Measurements from ENCODE around the gene YIF1A. TPM values are rescaled to one million over a fixed set of nuclear protein-coding genes. Genes with fewer than 3 reads are reported as not detected.

YIF1A gene
- total and polyA plus RNA-seq, 2 donors (not counting 3 experiments of a cell fraction or from before 2014, with no cell fraction given), result 104 to 271 TPM

- Histone ChIP-seq H3K79me2 (ENCODE audit: control insufficient read depth, insufficient read depth, low read length) (peaks cover 4% of the 10 kb centered on the region), H3K27ac (ENCODE audit: insufficient read depth, low read depth, low read length) (no peak overlapping the region), H3K4me3 (replicated peaks in 1 of 3; ENCODE audit: insufficient read depth in 1 of 3, low read depth in 1 of 3, low read length in 3 of 3) (no peak overlapping the region), H3K4me2 (ENCODE audit: insufficient read depth, low read length) (no peak overlapping the region), H3K9me1 (replicated peaks; ENCODE audit: control insufficient read depth, extremely low read depth, insufficient read depth, low read length) (no peaks in the 10 kb centered on the region), H3K9me3 (replicated peaks; ENCODE audit: control insufficient read depth, insufficient read depth, low read length) (no peaks in the 10 kb centered on the region), H3K4me1 (ENCODE audit: control insufficient read depth, extremely low read depth, insufficient read depth, low read length) (peaks cover under 1% of the 10 kb centered on the region), H4K20me1 (replicated peaks; ENCODE audit: control insufficient read depth, extremely low read depth, insufficient read depth, low read length) (no peaks in the 10 kb centered on the region), H3K36me3 (ENCODE audit: control insufficient read depth in 2 of 2, extremely low read depth in 1 of 2, insufficient read depth in 2 of 2, low read length in 2 of 2) (peaks cover 0 to 7% of the 10 kb centered on the region in 2 experiments), H3K9ac (replicated peaks; ENCODE audit: extremely low read depth, insufficient read depth, low read length) (no peak overlapping the region), H3K27me3 (ENCODE audit: control insufficient read depth in 2 of 2, insufficient read depth in 2 of 2, low read length in 2 of 2) (peaks cover 0 to 4% of the 10 kb centered on the region in 2 experiments), H2AFZ (ENCODE audit: low read depth, low read length) (no peak overlapping the region)
- TF ChIP-seq JUN (IDR thresholded peaks at IDR 0.05; ENCODE audit: borderline replicate concordance, insufficient read depth, insufficient read length, low read depth) (no peak), POLR2AphosphoS5 (IDR thresholded peaks at IDR 0.05; ENCODE audit: insufficient read depth, low read depth, low read length) (peak; percentile 84), MYC (IDR thresholded peaks at IDR 0.05; ENCODE audit: low read depth, low read length) (no peak), FOS (IDR thresholded peaks at IDR 0.05; ENCODE audit: borderline replicate concordance, insufficient read depth, low read length) (no peak), GATA2 (IDR thresholded peaks at IDR 0.05; ENCODE audit: insufficient read depth, insufficient read length, low read depth, low read length) (no peak), POLR2A (IDR thresholded peaks at IDR 0.05; ENCODE audit: low read depth, low read length) (peak; percentile 74), EZH2 (IDR thresholded peaks at IDR 0.05; ENCODE audit: borderline replicate concordance, low read depth, low read length, severe bottlenecking) (no peak), CTCF (IDR thresholded peaks at IDR 0.05; ENCODE audit: extremely low read depth in 1 of 2, insufficient read depth in 1 of 2, low read depth in 1 of 2, low read length in 2 of 2) (peak; percentile 98 to 100)
- TF ChIP-seq, protein P1, sequence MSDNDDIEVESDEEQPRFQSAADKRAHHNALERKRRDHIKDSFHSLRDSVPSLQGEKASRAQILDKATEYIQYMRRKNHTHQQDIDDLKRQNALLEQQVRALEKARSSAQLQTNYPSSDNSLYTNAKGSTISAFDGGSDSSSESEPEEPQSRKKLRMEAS (IDR thresholded peaks at IDR 0.05; ENCODE audit: insufficient read depth, insufficient read length), result peak; percentile 88
- POLR2A ChIA-PET, result no interaction called here
- dilution Hi-C loops (cut with MboI; ENCODE audit: extremely low pct_ligation_motif_present, low sequenced_read_pairs), result no loop called here
- DNase-seq (ENCODE audit: low read depth, low spot score), result peak; percentile 92
- FAIRE-seq, result peak; percentile 94
- BruUV-seq (replicated peaks), result no TSS peak
- CTCF ChIA-PET, result interaction anchor here (0.7 to 3.2 kb wide), 14 partner anchors 8 to 103 kb away, joined by 3 to 53 read pairs (median 6); partner anchors contain the start of genes CD248, RAB1B, RIN1 and TMEM151A
- intact Hi-C loops (cut with micrococcal nuclease), result loop anchor here (1.0 kb wide), 1 partner anchor 60 kb away; no protein-coding TSS in a partner anchor
Measured at GRCh38 chr11:66282468-66283455, 6.2 kb downstream of the YIF1A start.
